VCaP (cell line): ENCODE data around the gene WDR5.

Source experiments
- H3K27ac ChIP-seq: fragments of 450-650 bp; 2 replicates; pipeline ENCODE4 v1.5.1; 2017
- TF ChIP-seq, protein P1 (sequence below): fragments of 450-650 bp; conservative IDR thresholded peaks from 2 replicates; pipeline ENCODE4 v1.5.1; 2017; ENCODE audit warnings: mild to moderate bottlenecking, moderate library complexity

The WDR5 gene

DNA sequence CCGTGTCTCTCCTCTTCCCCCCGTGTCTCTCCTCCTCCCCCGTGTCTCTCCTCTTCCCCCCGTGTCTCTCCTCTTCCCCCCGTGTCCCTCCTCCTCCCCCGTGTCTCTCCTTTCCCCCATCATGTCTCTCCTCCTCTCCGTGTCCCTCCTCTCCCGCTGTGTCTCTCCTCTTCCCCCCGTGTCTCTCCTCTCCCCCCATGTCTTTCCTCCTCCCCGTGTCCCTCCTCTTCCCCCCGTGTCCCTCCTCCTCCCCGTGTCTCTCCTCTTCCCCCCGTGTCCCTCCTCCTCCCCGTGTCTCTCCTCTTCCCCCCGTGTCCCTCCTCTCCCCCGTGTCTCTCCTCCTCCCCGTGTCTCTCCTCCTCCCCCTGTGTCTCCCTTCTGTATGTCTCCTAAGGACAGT lies 41.3 kb downstream of the WDR5 start:
- TF ChIP-seq, protein P1, sequence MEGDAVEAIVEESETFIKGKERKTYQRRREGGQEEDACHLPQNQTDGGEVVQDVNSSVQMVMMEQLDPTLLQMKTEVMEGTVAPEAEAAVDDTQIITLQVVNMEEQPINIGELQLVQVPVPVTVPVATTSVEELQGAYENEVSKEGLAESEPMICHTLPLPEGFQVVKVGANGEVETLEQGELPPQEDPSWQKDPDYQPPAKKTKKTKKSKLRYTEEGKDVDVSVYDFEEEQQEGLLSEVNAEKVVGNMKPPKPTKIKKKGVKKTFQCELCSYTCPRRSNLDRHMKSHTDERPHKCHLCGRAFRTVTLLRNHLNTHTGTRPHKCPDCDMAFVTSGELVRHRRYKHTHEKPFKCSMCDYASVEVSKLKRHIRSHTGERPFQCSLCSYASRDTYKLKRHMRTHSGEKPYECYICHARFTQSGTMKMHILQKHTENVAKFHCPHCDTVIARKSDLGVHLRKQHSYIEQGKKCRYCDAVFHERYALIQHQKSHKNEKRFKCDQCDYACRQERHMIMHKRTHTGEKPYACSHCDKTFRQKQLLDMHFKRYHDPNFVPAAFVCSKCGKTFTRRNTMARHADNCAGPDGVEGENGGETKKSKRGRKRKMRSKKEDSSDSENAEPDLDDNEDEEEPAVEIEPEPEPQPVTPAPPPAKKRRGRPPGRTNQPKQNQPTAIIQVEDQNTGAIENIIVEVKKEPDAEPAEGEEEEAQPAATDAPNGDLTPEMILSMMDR: no peak
- H3K27ac ChIP-seq: no peak overlapping the region

DNA sequence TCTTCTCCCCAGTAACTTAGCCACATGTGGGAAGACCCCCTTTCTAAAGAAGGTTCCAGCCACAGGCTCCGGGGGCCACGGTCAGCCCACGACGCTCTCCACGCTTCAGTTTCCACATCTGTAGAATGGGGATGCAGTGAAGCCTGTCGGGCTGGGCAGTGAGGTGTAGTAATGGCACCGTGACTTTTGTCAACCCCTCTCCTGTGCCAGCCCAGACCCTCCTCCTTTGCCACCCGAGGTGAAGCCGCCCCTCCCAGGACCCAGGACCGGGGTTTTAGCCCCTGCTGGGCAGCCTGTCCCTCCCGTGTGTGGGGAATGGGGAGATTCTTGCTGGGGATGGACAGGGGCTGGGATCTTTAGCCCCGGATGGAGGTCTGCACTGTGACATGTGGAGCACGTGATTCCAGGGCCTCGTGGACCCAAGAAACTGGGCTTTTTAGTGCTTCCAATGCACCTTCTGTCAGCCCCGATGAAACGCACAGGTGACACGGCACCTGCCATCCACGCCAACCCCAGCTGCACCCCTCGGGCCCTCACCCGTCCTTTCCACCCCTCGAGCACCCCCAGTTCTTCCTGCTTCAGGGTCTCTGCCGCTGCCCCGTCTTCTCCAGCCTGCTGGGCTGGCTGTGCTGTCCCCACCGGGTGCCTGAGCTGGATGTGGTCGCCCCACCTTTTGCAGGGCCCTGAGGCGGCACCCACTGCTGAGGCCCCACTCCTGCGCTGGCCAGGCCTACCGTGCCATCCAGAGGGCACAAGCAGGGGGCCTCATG lies 41.9 kb downstream of the WDR5 start:
- H3K27ac ChIP-seq: peak overlapping the region; percentile 52
- TF ChIP-seq, protein P1: no peak

DNA sequence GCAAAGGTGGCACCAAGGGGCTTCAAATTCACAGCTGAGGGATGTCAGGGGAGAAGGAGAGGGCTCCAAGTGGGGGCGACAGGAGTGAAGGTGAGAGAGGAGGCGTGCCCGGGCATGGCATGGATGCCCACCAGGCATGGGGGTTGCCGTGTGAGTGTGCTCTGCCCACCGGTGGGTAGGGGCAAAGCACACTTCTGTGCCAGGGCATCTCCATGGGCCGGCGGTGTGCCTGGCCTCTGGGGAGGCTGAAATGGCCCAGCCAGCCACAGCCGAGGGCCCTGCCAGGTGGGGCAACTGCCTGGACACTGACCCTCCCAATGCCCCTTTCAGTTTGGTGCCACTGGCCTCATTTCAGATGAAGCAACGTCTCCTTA lies 42.5 kb downstream of the WDR5 start:
- H3K27ac ChIP-seq: peak overlapping the region; percentile 52
- TF ChIP-seq, protein P1: no peak

DNA sequence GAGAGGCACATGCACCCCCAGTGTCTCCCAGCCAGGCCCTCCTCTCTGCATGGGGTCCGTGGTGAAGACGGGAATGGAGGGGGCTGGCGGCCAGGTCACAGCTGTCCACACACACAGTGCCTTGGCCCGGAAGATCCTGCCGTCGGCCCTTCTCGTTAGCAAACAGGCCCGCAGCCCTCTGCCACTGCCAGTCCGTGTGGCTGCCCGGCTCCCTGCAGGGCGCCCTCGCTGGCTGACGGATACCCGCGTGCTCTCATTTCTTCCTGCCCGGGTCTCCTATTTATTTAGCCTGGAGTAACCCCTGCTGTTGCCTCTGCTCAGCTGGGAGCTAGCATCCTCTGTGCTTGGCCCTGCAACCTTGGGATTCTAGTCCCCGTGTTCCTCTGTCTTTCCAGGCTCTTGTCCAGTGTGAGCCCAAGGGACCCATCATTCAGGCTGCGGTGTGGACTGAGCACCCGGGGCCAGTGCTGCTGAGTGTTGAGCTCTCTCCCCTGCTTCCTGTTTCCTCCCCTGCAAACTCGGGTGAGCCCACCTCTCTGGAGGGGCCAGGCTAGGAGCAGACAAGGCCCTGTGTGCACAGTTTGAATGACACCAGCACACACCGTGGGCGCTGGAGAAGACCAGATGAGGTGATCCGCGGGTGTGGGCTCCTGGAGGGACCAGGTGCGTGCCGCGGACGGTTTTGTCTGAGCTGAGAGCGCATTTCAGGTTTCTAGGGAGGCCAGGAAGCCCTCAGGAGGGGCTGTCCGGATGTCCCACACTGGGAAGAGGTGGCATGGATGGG lies 43.1 kb downstream of the WDR5 start:
- peak overlapping the region; percentile 52 for H3K27ac ChIP-seq
- TF ChIP-seq, protein P1: peak; percentile 11; the same call in 1 of the 2 replicates

DNA sequence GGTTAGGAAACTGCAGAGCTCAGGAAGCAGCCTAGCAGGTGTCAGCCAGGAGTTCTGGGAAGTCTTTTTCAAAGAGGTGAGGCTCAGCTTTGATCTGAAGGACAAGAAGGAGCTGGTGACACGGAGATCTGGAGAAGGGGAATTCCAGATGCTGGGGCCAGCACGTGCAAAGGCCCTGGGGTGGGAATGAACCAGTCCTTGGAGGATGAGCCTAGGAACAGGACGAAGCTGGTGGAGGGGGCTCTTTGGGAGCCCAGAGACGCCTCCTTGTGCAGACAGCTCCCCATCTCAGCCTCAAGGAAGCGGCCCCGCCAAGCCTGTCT lies 43.7 kb downstream of the WDR5 start:
- TF ChIP-seq, protein P1: no peak
- peak overlapping the region; percentile 52 for H3K27ac ChIP-seq

DNA sequence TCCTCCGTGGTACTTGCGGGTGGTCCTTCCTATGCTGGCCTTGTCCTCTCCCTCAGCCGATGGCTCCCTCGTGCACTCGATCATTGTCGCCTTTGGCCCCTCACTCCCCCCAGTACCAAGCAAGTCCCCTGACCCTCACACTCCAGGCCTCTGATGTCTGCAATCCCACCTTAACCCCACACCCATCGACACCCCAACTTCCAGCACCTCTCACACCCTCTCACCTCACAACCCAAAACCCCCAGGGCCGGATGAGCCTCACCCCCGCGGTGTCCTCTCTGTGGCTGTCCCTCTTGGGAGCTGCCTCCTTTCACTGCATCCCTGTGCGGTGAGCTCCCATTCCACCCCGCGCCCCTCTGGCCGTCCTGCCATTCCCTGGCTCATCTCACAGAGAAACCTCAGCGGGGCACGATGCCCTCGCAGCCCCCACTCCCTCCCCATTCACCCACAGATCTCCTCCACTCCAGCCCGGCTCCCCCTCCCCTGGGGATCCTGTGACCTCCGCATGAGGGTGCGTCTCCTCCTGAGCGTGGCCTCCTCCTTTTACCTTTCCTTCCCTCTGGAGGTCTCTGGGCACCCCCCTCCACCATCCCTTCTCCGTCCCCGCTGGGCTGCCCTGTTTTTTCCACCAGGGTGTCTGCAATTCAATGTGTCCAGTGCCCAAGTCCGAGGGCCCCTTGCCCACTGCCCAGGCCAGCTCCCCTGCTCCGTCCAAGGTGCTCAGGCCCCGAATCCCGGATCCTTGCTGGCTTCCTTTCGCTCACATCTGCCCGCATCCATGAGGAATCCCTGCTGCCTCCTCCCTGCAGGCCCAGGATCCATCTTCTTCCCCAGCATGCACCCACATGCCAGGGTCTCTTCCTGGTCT lies 44.3 kb downstream of the WDR5 start:
- no peak overlapping the region for H3K27ac ChIP-seq
- TF ChIP-seq, protein P1: no peak
